Hematopoietic multipotent progenitor cell treated with erythropoietin and hydrocortisone succinate and interleukin-3 and kit ligand, for 15 days (in vitro differentiated cells): ENCODE data around the gene TRIM45.
A peak's percentile ranks its signal among the peaks of the same experiment; 100 is the strongest.

Experiments used
- DNase-seq: peaks from one replicate; pipeline ENCODE4 v3.0.0-alpha.2; 2015; ENCODE audit warnings: low spot score

Gene TRIM45

DNA sequence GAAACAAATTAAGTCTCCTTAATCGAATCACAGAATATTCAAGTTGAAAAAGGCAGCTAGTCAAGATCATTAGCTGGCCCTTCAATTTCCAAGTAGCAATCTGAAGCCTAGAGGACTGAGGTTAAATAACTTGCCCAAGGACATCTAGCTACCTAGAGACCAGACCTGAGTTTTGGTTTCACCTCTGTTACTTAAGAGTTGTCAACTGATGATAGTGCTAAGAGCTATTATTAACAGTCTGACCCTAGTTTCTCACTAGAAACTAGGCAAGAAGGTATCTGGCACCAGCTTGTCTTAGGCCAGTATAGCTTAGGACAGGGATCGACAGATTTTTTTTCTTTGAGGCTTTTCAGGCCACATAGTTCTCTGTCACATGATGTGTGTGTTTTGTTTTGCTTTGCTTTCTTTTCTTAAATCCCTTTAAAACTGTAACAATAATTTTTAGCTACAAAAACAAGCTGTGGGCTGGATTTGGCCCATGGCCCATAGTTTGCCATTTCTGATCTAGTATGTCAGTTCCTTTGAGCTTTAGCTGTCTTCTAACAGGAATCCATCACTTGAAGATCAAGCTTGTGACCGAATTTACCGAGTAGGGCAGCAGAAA is 23.2 kb downstream of the TRIM45 start:
- no peak for DNase-seq

DNA sequence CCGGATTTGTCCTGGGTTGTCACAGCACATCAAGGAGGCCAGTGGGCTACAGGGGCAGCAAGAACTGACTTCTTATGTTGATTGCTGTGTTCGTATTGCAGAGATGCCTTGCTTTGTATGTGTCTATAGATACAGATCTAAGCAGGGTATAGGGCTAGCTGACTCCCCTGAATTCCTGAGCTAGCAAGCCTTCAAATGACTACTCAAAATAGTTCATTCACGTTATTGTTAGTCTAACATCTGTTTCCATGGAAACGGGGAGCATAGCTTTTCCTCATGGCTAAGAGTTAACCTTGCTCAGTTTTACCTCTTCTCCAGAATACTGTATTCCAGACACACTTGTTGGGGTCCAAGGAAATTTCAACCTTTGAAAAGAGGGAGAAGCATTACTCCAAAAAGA is 24.1 kb downstream of the TRIM45 start:
- DNase-seq = no peak

DNA sequence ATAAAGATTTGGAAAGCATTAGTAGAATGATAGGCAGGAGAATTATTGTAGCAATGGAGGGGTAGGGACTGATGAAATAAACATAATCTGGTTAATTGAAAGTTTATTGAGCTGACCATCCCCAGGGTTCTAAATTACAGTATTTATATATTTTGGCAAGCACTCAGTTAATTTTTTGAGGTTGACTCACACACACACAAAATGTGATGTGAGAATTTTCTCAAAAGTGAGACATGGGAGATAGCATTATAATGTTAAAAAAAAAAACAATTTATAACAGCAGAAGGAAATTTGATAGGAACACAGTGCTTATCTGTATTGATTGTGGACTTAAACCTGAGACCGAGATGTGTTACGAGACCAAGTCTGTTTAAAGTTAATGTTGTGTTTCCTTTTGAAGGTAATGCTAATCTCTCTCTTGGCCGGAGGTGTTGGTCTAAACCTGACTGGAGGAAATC is 24.6 kb downstream of the TRIM45 start:
- no peak for DNase-seq

DNA sequence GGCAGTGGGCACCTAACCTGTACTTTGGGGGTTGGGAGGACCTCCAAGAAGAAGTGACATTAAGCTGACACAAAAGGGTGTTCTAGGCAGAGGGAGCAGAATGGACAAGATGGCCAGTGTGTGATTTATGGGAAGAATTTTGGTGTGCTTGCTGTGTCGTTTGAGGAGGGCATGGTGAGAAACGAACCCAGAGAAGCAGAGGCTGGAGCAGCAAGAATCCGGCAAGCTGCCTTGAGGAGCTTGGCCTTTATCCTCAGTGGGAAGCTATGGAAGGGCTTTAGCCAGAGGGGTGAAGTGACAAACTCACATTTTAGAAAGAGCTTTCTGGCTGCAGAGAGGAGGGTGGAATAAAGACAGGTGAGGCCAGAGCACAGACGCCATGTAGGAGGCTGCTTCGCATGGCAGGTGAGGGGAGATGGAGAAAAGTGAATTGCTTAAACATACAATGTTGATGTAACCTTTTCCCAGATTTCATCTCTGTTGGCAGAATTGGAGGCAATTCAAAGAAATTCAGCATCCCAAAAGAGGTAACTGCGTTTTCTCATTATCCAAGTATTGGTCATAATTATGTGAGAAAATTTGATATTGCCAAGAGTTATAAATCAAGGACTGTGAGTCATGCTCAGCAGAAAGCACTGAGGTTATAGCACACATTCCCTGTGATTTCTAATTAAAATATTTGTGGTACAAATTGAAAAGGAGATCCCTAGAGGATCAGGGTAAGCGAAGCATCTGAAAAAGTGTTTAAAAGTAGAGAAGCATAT is 26.5 kb downstream of the TRIM45 start:
- no peak for DNase-seq

DNA sequence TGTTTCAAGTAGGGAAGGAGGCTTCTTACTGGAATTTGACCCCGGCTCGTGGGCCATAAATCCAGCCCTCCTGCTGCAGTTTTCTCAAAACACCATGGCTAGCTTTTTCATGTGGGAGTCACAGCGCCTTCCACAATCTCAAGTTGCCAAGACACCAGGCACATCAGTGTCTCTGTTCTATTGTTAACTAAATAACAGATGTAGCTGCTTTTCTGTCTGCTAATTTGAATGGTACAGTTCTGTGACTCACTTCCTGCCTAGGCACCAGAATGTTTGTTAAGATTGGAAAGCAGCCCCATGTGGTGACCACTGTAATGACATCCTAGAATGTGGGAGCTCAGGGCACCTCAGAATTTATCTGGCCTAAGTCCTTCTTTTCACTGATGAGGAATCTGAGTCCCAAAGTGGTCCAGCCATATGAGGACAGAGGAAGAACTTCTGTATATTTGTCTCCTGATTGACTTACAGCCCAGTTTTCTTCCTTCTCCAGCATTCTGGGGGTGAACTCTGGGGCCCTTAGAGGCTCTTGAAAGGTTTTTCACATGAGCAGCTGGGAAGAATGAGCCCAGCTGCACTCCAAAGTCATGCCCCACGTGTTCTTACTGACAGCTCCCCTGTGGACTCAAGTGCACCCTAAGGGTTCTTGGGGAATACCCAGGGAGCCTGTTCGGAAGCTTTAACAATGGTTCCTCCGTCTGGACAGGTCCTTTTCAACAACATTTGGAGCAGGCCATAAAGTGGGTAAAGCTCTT is 27.5 kb downstream of the TRIM45 start:
- peak; percentile 20 for DNase-seq

DNA sequence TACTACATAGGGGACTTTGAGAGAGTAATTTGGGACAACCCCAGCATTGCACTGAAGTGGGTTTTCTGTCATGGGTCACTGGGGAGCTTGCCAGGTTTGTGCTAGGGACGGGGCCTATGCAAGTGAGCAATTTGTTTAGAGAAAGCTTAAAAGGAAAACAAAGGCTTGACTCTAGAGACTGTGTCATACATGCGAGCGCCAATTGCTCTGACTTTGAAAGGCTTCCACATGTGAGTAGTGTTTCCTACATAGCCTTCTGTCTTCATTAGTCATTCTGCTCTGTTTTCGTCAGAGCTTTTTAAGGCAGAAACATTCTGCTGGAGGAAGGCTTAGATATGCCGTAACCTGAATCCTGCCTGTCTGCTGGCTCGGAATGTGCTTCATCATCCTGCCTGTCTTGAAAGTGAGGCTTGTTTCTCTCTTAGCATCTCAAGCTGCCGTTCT is 28.4 kb downstream of the TRIM45 start:
- DNase-seq = no peak

DNA sequence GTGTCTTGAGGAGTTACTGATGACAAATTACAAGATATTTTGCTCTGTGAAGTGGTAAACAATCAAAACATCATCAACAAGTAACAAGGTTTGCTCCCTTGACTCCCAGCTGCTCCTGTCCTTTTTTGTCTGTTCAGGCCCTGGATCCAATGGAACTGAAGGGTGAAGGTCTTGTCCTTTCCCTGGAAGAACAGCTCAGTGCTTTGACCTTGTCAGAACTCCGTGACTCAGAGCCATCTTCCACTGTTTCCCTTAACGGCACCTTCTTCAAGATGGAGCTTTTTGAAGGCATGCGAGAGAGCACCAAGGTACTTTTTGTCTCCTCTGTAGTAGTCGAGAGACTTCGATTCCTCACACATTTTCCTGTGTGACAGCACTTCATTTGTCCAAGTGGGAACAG is 29.0 kb downstream of the TRIM45 start:
- DNase-seq = no peak

DNA sequence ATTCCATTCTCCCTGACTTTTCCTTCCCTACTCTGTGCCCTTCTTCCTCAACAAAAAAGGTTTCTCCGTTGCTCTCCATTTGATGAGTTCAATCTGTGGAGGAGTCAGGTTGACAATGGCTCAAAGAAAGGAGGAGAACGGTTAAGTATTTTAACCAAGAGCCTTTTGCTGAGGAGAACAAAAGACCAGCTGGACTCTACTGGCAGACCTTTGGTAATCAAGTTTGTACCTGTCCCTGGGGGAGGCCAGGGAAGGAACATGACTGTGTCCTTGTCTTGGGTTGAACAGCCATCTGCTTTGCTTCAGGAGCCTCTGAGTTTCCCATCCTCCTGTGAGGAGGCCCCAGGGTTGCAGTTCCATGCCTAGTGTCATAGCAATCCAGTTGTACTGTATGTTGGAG is 31.6 kb downstream of the TRIM45 start:
- DNase-seq = no peak

DNA sequence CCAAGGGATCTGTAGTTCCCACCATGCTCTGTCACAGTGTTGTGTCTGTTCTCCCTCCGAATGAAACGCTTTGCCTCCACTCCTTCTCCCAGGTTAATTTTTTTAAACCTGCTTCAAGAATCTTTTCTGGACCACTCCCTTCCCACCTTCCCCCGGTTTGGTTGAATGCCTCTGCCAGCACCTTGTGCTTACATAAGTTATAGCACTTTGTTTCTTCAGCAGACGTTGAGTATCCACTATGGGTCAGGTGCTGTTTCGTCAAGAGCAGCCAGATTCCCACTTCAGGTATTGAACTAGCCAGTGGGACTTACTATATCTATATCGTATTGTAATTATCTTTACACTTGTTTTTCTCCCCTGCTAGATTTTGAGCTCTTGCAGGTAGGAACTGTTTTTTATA is 33.9 kb downstream of the TRIM45 start:
- no peak for DNase-seq

DNA sequence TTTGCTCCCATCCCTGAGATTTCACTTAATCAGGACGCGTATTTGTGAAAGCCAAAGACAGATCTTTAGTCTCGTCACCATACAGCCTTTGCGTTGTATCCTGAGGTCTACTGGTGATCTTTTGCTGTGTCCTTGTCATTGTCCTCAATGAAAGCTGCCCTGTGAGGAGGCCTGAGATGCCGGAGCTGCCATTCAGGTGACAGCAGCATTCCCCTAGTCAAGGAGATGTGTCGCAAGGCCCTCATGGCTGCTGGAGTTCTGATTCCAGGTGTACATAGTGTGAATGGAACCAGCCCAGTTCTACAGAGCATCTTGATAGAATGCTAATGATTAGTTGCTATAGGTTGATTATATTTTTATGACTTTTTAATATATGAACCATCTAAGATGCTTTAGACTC is 37.3 kb downstream of the TRIM45 start:
- no peak for DNase-seq

DNA sequence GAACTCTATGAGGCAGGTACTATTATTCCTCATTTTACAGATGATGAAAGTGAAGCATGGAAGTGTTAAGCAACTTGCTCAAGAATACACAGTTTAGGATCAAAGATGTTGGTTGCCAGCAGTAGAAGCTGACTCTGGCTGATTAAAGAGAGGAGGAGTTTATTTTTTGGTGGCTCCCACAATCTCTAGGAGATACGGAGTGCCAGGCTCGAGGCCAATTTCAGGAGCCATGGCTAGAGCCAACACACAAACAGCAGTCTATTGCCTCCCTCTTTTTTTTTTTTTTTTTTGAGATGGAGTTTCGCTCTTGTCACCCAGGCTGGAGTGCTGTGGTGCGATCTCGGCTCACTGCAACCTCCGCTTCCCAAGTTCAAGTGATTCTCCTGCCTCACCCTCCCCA is 41.8 kb downstream of the TRIM45 start:
- DNase-seq = peak; percentile 62

DNA sequence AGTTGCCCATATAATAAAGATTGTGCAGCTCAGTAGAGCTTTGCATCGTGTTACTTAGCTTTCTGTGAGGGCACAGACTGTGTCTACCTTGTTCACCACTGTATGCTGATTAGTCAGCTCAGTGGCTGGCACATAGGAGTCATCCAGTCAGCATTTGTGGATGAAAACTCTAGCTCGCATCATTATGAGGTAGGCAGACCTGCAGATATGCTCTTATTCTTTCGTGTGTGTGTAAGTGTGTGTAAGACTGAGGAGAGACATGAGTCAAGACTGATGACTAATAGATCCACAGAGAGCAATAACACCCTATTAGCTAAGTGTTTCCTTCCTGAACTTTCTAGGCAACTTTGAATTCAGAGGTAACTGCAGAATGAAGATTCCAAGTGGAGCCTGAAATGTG is 44.3 kb downstream of the TRIM45 start:
- peak; percentile 18 for DNase-seq

DNA sequence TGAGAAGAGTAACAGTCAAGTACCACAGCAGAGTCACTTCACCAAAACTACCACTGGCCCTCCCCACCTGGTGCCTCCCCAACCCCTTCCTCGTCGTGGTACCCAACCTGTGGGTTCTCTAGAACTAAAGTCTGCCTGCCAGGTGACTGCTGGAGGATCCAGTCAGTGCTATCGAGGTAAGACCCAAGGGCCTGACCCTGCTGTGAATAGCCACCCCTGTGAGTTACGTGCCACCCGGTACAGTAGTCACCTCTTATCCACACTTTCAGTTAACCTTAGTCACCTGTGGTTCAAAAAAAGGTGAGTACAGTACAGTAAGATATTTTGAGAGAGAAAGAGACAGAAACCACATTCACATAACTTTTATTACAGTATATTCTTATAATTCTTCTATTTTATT is 44.9 kb downstream of the TRIM45 start:
- no peak for DNase-seq

DNA sequence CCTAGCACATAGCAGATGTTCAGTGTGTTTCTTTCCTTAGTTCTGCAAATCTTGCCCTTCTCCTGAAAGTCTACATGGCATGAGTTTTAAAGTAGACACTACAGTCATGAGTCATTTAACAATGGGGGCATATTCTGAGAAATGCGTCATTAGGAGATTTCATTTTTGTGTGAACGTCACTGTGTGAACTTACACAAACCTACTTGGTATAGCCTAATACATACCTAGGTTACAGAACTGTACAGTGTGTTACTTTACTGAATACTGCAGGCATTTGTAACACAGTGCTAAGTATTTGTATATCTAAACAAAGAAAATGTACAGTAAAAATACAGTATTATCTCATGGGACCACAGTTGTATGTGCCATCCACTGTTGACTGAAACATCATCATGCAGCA is 51.4 kb downstream of the TRIM45 start:
- no peak for DNase-seq

DNA sequence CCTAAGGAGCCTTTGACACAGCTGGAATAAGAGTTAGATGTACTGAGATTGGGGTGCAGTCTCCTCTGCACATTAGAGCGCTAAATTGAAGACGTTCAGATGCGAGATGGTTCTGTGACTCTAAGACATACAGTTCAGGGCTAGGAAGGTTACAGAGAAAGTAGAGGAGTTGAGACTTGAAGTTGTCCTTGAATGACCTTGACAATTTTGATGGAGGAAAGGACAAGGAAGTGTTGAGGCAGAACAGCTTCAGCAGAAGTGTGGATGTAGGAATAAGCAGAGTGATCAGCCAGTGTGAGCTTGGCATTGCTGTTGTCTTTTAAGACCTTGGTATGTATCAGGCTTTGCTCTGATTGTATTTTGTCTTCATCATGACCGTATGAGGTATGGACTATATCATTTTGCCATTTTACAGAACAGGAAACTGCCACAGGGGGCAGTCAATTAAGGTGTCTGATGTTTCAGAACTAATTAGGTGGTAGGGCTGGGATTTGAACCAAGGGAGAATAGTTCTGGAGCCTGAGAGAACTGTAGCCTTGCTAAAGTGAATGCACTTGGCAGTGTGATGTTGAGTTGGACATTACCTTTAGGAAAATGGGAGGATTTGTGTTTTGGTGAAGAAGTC is 52.2 kb downstream of the TRIM45 start:
- DNase-seq = no peak

DNA sequence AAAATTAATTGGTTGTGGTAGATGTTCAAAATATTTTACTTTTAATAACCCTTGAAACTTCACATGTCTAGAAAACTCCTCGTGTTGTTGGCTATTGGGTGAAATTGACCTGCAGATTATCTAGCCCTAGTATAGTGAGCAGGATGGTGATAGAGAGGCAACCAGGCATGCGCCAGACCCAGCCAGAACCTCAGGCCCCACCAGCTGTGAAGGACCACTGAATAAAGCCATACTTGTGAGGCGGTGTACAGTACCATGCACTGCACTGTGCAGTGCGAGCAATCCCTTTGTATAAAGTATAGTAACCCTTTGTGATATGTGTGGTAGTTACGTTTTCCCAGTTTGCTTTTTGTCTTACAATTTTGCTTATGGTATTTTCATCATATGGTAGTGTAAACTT is 53.0 kb downstream of the TRIM45 start:
- DNase-seq = no peak

DNA sequence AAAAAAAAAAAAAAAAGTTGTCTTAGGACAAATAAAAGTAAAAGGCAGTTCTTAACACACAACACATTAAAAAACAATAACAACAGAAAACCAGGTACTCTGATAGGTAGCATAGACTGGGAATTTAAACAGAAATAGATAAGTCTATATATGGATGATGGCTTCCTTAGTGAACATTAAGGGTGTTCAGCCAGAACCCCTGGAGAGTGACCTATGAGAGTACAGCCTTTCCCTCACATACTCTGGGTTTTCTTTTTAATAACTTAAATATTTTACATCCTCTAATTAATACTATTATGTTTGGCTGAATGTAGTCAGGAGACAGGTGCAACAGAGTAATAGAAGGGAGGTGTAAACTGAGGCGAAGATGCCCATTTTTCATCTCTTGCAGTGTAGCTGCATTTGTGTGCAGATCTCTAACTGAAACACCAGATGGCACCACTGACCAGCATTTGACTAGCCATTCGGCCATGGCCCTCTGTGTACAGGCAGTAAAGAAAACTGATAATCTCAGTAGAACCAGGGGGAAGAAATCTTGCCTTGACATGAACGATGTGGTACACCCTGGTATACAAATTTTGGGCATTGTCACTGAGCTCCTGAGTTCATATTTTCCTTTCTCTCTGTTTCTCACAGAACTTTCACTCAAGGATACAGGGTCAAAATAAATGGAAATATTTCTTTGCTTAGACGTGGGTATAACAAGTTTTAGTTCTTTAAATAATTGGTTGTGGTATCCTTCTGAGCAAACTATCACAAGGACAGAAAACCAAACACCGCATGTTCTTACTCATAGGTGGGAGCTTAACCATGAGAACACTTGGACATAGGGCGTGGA is 53.8 kb downstream of the TRIM45 start:
- DNase-seq = peak; percentile 66

DNA sequence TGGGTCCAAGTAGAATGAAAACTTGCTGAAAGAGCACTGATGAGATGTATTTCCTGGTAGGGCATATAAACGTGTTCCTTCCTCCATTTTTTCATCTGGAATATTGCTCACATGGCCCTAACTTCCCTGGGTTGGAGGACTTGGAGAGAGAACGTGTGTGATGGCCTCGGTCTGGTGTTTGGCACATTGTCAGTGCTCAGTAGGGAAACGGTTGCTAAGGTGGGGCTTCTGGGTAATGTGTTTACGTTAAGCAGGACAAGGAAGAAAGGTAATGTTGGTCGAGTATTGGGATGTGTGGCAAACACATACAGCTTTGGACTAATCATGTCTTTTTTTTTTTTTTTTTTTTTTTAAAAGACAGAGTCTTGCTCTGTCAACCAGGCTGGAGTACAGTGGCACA is 55.2 kb downstream of the TRIM45 start:
- no peak for DNase-seq

DNA sequence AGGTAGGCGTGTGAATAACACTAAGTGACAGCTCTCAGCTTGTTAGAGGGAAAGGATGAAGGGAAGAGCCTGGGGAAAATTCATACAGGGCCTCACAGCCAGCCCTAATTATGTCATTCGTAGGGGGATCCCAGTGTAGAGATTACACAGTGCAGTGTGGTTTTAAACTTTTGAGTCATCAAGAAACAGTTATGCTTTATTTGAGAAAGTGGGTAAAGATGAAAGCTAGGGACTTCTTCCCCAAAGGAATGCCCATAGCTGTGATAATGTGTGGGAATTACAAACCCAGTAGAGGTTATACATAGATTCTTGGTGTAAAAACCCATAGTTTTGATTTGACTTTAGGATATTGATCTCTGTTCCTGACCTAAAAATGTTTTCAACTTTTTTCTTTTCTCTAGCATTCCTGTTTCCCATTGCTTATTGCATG is 59.5 kb downstream of the TRIM45 start:
- no peak for DNase-seq
